Loucy (cell line): ENCODE results near the gene SMC6.

ENCODE experiments used
- H2AFZ ChIP-seq: fragments of 200-600 bp; sonication (generic); 2 replicates; pipeline ENCODE4 v1.6.0; 2016; ENCODE audit warnings: antibody characterized with exemption, mild to moderate bottlenecking, low read length, moderate library complexity
- H3F3A ChIP-seq: fragments of 200-600 bp; 2 replicates; pipeline ENCODE4 v1.6.0; 2016; ENCODE audit warnings: antibody characterized with exemption, low read depth, mild to moderate bottlenecking
- H3K27me3 ChIP-seq: fragments of 200-600 bp; sonication (generic); 2 replicates; pipeline ENCODE4 v1.6.1; 2014; ENCODE audit warnings: low read length, mild to moderate bottlenecking; ENCODE audit not compliant: insufficient read depth, poor library complexity, severe bottlenecking
- H3K36me3 ChIP-seq: fragments of 200-600 bp; sonication (generic); 2 replicates; pipeline ENCODE4 v1.6.1; 2016; ENCODE audit warnings: low read length; ENCODE audit not compliant: insufficient read depth
- H3K4me1 ChIP-seq: fragments of 200-600 bp; sonication (generic); 2 replicates; pipeline ENCODE4 v1.5.1; 2014; ENCODE audit warnings: low read length, mild to moderate bottlenecking; ENCODE audit not compliant: insufficient read depth, poor library complexity, severe bottlenecking
- H3K4me2 ChIP-seq: fragments of 200-600 bp; sonication (generic); 2 replicates; pipeline ENCODE4 v1.6.0; 2014; ENCODE audit warnings: antibody characterized with exemption, low read length, low read depth, mild to moderate bottlenecking; ENCODE audit not compliant: poor library complexity, severe bottlenecking
- H3K4me3 ChIP-seq: fragments of 200-600 bp; sonication (generic); 2 replicates; pipeline ENCODE4 v1.5.1; 2014; ENCODE audit warnings: low read length, mild to moderate bottlenecking, mixed read lengths; ENCODE audit not compliant: poor library complexity, severe bottlenecking
- H3K79me2 ChIP-seq: fragments of 200-600 bp; sonication (generic); 2 replicates; pipeline ENCODE4 v1.6.1; 2014; ENCODE audit warnings: low read length; ENCODE audit not compliant: insufficient read depth
- H3K9ac ChIP-seq: fragments of 200-600 bp; sonication (generic); 2 replicates; pipeline ENCODE4 v1.6.0; 2014; ENCODE audit warnings: mild to moderate bottlenecking, low read depth, low read length, moderate library complexity; ENCODE audit not compliant: poor library complexity, severe bottlenecking
- H3K9me2 ChIP-seq: fragments of 200-600 bp; sonication (generic); replicated peaks from 2 replicates; pipeline ENCODE4 v1.6.1; 2016; ENCODE audit warnings: low read depth, low read length, mixed read lengths
- H3K9me3 ChIP-seq: fragments of 200-600 bp; sonication (generic); 2 replicates; pipeline ENCODE4 v1.6.1; 2014; ENCODE audit warnings: mild to moderate bottlenecking, antibody characterized with exemption, low read length, low read depth; ENCODE audit not compliant: insufficient read depth
- H4K20me1 ChIP-seq: fragments of 200-600 bp; sonication (generic); 2 replicates; pipeline ENCODE4 v1.6.0; 2014; ENCODE audit warnings: antibody characterized with exemption, low read length, mild to moderate bottlenecking; ENCODE audit not compliant: insufficient read depth, poor library complexity, severe bottlenecking
- EZH2phosphoT487 ChIP-seq: fragments of 200-600 bp; IDR thresholded peaks from 2 replicates; pipeline ENCODE4 v1.6.1; 2018; ENCODE audit warnings: antibody characterized with exemption, mild to moderate bottlenecking, moderate library complexity, borderline replicate concordance
- TF ChIP-seq, protein P1 (sequence below): fragments of 200-600 bp; sonication (generic); conservative IDR thresholded peaks from 2 replicates; pipeline ENCODE4 v1.5.1; 2014; ENCODE audit warnings: mild to moderate bottlenecking, antibody characterized with exemption, low read length

Gene SMC6

DNA sequence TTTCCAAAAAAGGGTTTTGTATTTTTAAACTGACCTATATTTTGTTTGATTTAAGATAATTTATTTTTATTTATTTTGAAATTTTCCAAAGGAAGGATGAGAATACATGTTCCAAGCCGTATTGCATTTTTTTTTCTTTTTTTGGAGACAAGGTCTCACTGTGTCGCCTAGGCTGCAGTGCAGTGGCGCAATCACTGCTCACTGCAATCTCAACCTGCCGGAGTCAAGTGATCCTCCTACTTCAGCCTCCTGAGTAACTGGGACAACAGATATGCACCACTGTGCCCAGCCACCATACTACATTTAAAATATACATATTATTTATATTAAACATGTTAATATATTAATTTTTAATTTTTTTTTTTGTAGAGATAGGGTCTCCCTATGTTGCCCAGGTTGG is 15.3 kb upstream of the SMC6 start:
- Histone ChIP-seq H3K36me3 (peaks cover 51% of the 10 kb centered on the region), H3K4me1 (no peaks in the 10 kb centered on the region), H3K4me3 (no peak overlapping the region), H3K79me2 (no peaks in the 10 kb centered on the region), H3K4me2 (no peak overlapping the region), H3K27me3 (no peaks in the 10 kb centered on the region), H3K9ac (no peak overlapping the region), H3K9me2 (no peaks in the 10 kb centered on the region), H3F3A (no peaks in the 10 kb centered on the region), H2AFZ (no peak overlapping the region), H3K9me3 (no peaks in the 10 kb centered on the region), H4K20me1 (no peaks in the 10 kb centered on the region)
- TF ChIP-seq, protein P1, sequence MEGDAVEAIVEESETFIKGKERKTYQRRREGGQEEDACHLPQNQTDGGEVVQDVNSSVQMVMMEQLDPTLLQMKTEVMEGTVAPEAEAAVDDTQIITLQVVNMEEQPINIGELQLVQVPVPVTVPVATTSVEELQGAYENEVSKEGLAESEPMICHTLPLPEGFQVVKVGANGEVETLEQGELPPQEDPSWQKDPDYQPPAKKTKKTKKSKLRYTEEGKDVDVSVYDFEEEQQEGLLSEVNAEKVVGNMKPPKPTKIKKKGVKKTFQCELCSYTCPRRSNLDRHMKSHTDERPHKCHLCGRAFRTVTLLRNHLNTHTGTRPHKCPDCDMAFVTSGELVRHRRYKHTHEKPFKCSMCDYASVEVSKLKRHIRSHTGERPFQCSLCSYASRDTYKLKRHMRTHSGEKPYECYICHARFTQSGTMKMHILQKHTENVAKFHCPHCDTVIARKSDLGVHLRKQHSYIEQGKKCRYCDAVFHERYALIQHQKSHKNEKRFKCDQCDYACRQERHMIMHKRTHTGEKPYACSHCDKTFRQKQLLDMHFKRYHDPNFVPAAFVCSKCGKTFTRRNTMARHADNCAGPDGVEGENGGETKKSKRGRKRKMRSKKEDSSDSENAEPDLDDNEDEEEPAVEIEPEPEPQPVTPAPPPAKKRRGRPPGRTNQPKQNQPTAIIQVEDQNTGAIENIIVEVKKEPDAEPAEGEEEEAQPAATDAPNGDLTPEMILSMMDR, result no peak
- no peak for TF ChIP-seq EZH2phosphoT487

DNA sequence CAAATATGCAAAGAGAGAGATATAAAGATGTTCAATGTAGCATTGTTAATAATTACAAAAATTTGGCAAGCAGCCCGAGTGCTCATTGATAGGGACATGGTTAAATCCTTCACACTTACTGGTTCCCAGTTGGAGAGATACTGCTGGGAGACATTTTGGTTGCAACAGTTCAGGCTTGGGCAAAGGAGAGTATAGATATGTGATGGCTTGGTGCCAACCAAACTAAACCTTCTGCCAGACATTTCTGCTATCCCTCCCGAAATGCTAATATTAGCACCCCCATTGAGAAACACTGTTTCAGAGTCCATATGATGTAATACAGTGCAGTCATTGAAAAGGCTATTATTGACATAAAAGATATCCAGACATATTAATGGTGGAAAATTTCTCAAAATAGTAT is 11.8 kb upstream of the SMC6 start:
- Histone ChIP-seq H3K36me3 (peaks cover 32% of the 10 kb centered on the region), H3K79me2 (peaks cover under 1% of the 10 kb centered on the region; the same call in 1 of the 2 replicates), H2AFZ (no peak overlapping the region)

DNA sequence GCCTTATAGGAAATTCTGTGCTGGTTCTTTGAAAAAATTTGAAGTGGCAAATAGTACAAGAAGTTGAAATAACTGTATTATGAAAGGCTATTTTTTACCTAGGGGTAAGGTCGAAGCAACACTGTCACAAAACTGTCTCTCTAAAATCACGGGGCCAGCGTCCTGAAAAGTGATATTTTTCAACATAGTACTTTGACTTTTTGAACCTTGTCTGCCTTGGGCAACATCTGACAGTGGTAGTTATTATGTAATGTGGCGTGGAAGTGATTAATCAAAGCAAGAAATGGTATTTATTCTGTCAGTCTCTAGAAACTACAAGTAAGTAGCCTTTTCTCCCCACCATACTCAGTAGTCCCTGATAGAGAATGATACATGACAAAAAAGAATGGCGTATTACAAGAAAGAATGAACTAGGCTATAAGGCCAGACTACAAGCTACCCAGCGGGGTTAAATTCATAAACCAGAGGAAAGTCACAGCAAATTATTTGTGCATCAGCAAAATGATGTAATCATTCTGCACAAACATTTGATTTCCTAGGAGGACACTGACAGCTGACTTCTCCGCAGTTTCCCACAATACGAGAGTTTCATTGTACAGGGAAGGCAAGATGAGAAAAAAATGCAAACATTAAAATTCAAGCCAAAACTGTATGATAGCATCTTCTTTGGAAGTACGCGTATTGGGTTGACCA is 10.2 kb upstream of the SMC6 start:
- Histone ChIP-seq H3F3A (peaks cover 2% of the 10 kb centered on the region; the same call in 1 of the 2 replicates), H3K4me2 (no peak overlapping the region), H3K27me3 (no peaks in the 10 kb centered on the region), H3K36me3 (peaks cover 30% of the 10 kb centered on the region), H3K9ac (no peak overlapping the region), H3K9me3 (no peaks in the 10 kb centered on the region), H3K79me2 (peaks cover 14% of the 10 kb centered on the region), H2AFZ (no peak overlapping the region), H3K4me1 (peaks cover 4% of the 10 kb centered on the region), H3K9me2 (no peaks in the 10 kb centered on the region), H3K4me3 (no peak overlapping the region), H4K20me1 (peaks cover 4% of the 10 kb centered on the region)
- no peak for TF ChIP-seq EZH2phosphoT487
- TF ChIP-seq, protein P1, result no peak

More for the DNA sequence above, 11.8 kb upstream of the SMC6 start:
- Histone ChIP-seq H3K4me2 (no peak overlapping the region), H3K27me3 (no peaks in the 10 kb centered on the region), H3K4me1 (no peaks in the 10 kb centered on the region), H3K9me3 (no peaks in the 10 kb centered on the region), H3K9me2 (no peaks in the 10 kb centered on the region), H3F3A (peaks cover 2% of the 10 kb centered on the region; the same call in 1 of the 2 replicates), H3K9ac (no peak overlapping the region), H3K4me3 (no peak overlapping the region), H4K20me1 (no peaks in the 10 kb centered on the region)
- no peak for TF ChIP-seq EZH2phosphoT487
- TF ChIP-seq, protein P1, result no peak
